Fibroblast of peridontal ligament (primary cell): ENCODE measurements around the gene UNC5B.
A peak's percentile ranks its signal among the peaks of the same experiment; 100 is the strongest.
"Not testable (repeated sequence)": the region's sequence is repeated elsewhere in the genome, so short reads cannot be mapped to it uniquely, and the experiment has no call there.

ENCODE experiments used
- DNase-seq: peaks from one replicate; pipeline ENCODE4 v3.0.0-alpha.2; 2010; ENCODE audit errors: extremely low read depth

Gene UNC5B

GRCh38 chr10:71209731-71210541, 2.4 kb upstream of the UNC5B start:
- DNase-seq = no peak

GRCh38 chr10:71210542-71210871, 1.9 kb upstream of the UNC5B start:
- DNase-seq = no peak

GRCh38 chr10:71211053-71211452, 1.3 kb upstream of the UNC5B start:
- DNase-seq = no peak

- no peak for DNase-seq
Measured at GRCh38 chr10:71211775-71212317, 524 bp upstream of the UNC5B start.

GRCh38 chr10:71213127-71213621, 804 bp downstream of the UNC5B start:
- peak; percentile 61 for DNase-seq

- DNase-seq = peak; percentile 45
Measured at GRCh38 chr10:71213761-71214440, 1.5 kb downstream of the UNC5B start.

GRCh38 chr10:71214641-71215559, 2.5 kb downstream of the UNC5B start:
- DNase-seq = no peak

GRCh38 chr10:71216363-71216695, 4.0 kb downstream of the UNC5B start:
- no peak for DNase-seq

- peak; percentile 50 for DNase-seq
Measured at GRCh38 chr10:71216751-71217265, 4.4 kb downstream of the UNC5B start.

- DNase-seq = no peak
Measured at GRCh38 chr10:71217266-71218045, 5.1 kb downstream of the UNC5B start.

GRCh38 chr10:71218046-71218650, 5.8 kb downstream of the UNC5B start:
- no peak for DNase-seq

- DNase-seq = no peak
Measured at GRCh38 chr10:71218651-71219050, 6.3 kb downstream of the UNC5B start.

GRCh38 chr10:71219236-71219917, 7.0 kb downstream of the UNC5B start:
- DNase-seq = not testable (repeated sequence)

GRCh38 chr10:71219918-71220688, 7.7 kb downstream of the UNC5B start:
- no peak for DNase-seq

GRCh38 chr10:71220689-71221540, 8.5 kb downstream of the UNC5B start:
- DNase-seq = no peak

GRCh38 chr10:71221586-71222202, 9.3 kb downstream of the UNC5B start:
- DNase-seq = no peak

- DNase-seq = no peak
Measured at GRCh38 chr10:71222601-71223346, 10.4 kb downstream of the UNC5B start.
